ENCODE results near the gene EPC1. TPM values are rescaled to one million over a fixed set of nuclear protein-coding genes. Genes with fewer than 3 reads are reported as not detected.

Gene EPC1
- total and polyA plus RNA-seq, 12 donors, result 8.4 to 25.4 (median 19.0) TPM

DNA sequence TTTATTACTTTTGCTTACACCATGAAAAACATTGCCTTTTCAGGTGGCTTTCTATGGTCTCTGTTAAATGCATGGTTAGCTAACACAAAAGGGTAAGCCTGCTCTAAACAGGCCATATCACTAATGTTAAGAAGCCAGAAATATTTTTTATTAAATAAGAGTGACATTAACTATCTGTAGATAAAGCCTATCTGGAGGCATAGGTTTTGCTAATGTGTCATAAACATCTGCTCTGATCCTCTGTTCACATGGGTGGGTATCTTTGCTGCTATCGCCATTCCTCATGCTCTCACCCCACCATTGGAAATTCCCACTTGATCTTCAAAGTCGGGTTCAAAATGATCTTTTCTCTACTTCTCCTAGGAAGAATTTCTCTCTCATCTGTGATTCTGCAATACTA lies 32.4 kb downstream of the EPC1 start:
- WGBS, 2 donors, result 79 to 81% methylated on average over 2 of the region's 2 CpGs

DNA sequence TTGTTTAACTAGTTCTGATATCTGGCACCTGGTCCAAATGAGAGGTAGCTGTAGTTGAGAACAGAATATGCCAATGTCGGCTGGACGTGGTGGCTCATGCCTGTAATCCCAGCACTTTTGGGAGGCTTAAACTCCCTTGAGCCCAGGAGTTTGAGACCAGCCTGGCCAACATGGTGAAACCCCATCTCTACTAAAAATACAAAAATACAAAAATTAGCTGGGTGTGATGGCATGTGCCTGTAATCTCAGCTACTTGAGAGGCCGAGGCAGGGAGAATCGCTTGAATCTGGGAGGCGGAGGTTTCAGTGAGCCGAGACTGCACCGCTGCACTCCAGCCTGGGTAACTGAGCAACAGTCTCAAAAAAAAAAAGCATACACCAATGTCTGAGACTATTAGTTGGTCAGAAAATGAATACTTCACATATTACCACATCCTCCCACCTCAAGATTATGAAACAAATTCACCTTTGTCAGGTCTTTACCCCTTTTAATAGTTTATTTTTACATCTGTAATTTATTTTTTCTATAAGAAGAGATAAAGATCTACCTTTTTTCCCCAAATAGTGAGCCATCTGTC lies 38.8 kb downstream of the EPC1 start:
- intact Hi-C loops (cut with DNase I), result loop anchor here in 1 of 10 donors (5.0 kb wide), 1 partner anchor 36 kb away; no protein-coding TSS in a partner anchor
- peaks cover 4 to 71% (median 43%) of the 10 kb centered on the region in 9 donors for H3K4me1 ChIP-seq
- DNase-seq (no peak), ATAC-seq (peak in 1 of 8 donors; percentile 18)
- no peak overlapping the region for H3K4me3 ChIP-seq
- 75 to 76% methylated on average over 7 of the region's 7 CpGs for WGBS, 2 donors
- peaks cover 0 to 32% (median 19%) of the 10 kb centered on the region in 9 donors for H3K36me3 ChIP-seq
- H3K27ac ChIP-seq, result peak overlapping the region in 1 of 10 donors; percentile 29
- no peaks in the 10 kb centered on the region for H3K27me3 ChIP-seq
- TF ChIP-seq, protein P1, sequence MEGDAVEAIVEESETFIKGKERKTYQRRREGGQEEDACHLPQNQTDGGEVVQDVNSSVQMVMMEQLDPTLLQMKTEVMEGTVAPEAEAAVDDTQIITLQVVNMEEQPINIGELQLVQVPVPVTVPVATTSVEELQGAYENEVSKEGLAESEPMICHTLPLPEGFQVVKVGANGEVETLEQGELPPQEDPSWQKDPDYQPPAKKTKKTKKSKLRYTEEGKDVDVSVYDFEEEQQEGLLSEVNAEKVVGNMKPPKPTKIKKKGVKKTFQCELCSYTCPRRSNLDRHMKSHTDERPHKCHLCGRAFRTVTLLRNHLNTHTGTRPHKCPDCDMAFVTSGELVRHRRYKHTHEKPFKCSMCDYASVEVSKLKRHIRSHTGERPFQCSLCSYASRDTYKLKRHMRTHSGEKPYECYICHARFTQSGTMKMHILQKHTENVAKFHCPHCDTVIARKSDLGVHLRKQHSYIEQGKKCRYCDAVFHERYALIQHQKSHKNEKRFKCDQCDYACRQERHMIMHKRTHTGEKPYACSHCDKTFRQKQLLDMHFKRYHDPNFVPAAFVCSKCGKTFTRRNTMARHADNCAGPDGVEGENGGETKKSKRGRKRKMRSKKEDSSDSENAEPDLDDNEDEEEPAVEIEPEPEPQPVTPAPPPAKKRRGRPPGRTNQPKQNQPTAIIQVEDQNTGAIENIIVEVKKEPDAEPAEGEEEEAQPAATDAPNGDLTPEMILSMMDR (IDR thresholded peaks at IDR 0.05), result no peak
- H3K9me3 ChIP-seq, result no peaks in the 10 kb centered on the region

More for the DNA sequence above, 32.4 kb downstream of the EPC1 start:
- intact Hi-C loops (cut with DNase I), result no loop called here
- DNase-seq (no peak), ATAC-seq (no peak)
- TF ChIP-seq, protein P1 (IDR thresholded peaks at IDR 0.05), result no peak
- no peaks in the 10 kb centered on the region for H3K9me3 ChIP-seq
- H3K4me1 ChIP-seq, result peaks cover 7 to 94% (median 78%) of the 10 kb centered on the region in 9 donors
- peak overlapping the region in 1 of 10 donors; percentile 28 for H3K27ac ChIP-seq
- H3K27me3 ChIP-seq, result no peaks in the 10 kb centered on the region
- H3K36me3 ChIP-seq, result peaks cover 0 to 5% (median 0%) of the 10 kb centered on the region in 9 donors
- H3K4me3 ChIP-seq, result no peak overlapping the region

DNA sequence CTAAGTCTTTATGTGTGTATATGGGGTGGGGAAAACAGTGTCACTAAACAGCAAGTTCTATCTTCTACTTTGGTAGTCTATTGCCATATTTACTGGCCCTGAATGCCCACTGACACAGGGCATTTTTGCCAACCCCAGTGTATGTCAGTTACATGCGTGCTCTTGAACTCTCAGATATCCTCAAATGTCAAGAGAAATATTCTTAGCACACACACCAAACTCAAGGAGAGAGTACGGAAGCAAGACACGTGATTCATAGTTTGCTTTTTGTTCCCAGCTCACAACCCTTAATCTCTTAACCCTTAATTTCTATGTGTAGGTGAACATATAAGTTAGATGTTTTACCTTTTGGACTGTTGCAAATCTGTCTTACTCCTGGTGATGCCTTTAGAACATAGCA lies 39.3 kb downstream of the EPC1 start:
- Histone ChIP-seq H3K27ac (peak overlapping the region in 1 of 10 donors; percentile 29), H3K36me3 (peaks cover 0 to 37% (median 24%) of the 10 kb centered on the region in 9 donors), H3K4me3 (no peak overlapping the region), H3K4me1 (peaks cover 4 to 66% (median 41%) of the 10 kb centered on the region in 9 donors), H3K27me3 (no peaks in the 10 kb centered on the region), H3K9me3 (no peaks in the 10 kb centered on the region)
- intact Hi-C loops (cut with DNase I), result loop anchor here in 1 of 10 donors (5.0 kb wide), 1 partner anchor 35 kb away; no protein-coding TSS in a partner anchor
- TF ChIP-seq, protein P1 (IDR thresholded peaks at IDR 0.05), result no peak
- WGBS, 2 donors, result 37 to 46% methylated on average over 3 of the region's 3 CpGs
- DNase-seq (no peak), ATAC-seq (peak in 6 of 8 donors; percentile 10 to 73 (median 45))

DNA sequence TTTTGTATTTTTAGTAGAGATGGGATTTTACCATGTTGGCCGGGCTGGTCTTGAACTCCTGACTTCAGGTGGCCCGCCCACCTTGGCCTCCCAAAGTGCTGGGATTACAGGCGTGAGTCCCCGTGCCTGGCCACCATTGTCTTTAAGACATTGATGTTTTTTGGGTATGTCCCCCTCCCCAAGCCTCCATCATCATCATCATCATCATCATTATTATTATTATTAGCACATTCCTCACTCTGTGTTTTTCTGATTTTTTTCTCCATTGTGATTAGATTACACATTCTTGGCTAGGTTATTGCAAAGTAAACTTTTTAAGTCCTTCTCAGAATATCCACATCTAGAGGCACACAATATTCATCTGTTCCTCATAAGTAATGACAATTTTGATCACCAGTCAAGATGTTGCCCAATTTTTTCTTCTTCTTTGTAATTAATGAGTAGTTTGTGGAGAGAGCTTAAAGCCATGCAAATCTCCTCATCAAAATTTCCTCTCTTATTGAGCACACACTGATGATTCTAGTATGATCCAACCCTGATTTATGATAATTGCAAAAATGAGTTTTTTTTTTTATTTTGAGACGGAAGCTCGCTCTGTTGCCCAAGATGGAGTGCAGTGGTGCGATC lies 47.5 kb downstream of the EPC1 start:
- intact Hi-C loops (cut with DNase I), result no loop called here
- Histone ChIP-seq H3K9me3 (no peaks in the 10 kb centered on the region), H3K27ac (no peak overlapping the region), H3K36me3 (peaks cover 0 to 31% (median 20%) of the 10 kb centered on the region in 9 donors), H3K4me3 (no peak overlapping the region), H3K4me1 (peaks cover 0 to 37% (median 24%) of the 10 kb centered on the region in 9 donors), H3K27me3 (no peaks in the 10 kb centered on the region)
- TF ChIP-seq, protein P1 (IDR thresholded peaks at IDR 0.05), result no peak
- WGBS, 2 donors, result 85 to 97% methylated on average over 7 of the region's 7 CpGs
- DNase-seq, result no peak
- ATAC-seq, result no peak

Data from heart right ventricle (tissue), 16 donors.